Left ventricle myocardium inferior (tissue), 1 donor: ENCODE results near the gene PTPRT. TPM values are rescaled to one million over a fixed set of nuclear protein-coding genes. Genes with fewer than 3 reads are reported as not detected.

ENCODE experiments used
- DNase-seq: peaks from one replicate; pipeline ENCODE4 v3.0.0-alpha.2; 2020
- H3K27ac ChIP-seq: fragments of 200-600 bp; replicated peaks from 2 replicates; pipeline ENCODE4 v1.8.0; 2021
- H3K27me3 ChIP-seq: fragments of 200-600 bp; 2 replicates; pipeline ENCODE4 v1.8.0; 2021; ENCODE audit warnings: low read depth
- H3K36me3 ChIP-seq: fragments of 200-600 bp; 2 replicates; pipeline ENCODE4 v1.8.0; 2021
- H3K4me1 ChIP-seq: fragments of 200-600 bp; 2 replicates; pipeline ENCODE4 v1.8.0; 2021
- H3K4me3 ChIP-seq: fragments of 200-600 bp; 2 replicates; pipeline ENCODE4 v1.8.0; 2021; ENCODE audit warnings: mild to moderate bottlenecking, moderate library complexity
- H3K9me3 ChIP-seq: fragments of 200-600 bp; replicated peaks from 2 replicates; pipeline ENCODE4 v1.8.0; 2021
- intact Hi-C: fragments of 100-400 bp; cut with micrococcal nuclease; formaldehyde crosslinking; loops from one replicate; pipeline ENCODE4 v1.11.0; 2022
- total RNA-seq: library from RNA; stranded (reverse); fragmentation: NEBNext Ultra II Directional; extraction: Animal tissue kit (Norgen Biotek cat#: 25700); gene quantifications from one replicate; pipeline ENCODE4 v1.2.1, GENCODE V29; 2021
- TF ChIP-seq, protein P1 (sequence below): fragments of 200-600 bp; IDR thresholded peaks from 2 replicates; pipeline ENCODE4 v1.8.0; 2021; ENCODE audit warnings: antibody characterized with exemption, mild to moderate bottlenecking, borderline replicate concordance
- donor health status: DM: no; HTN: yes; CAD: no; lungs with severe emphysema.

The PTPRT gene
- total RNA-seq, 1 donor from 2014 or later, result 0.08 TPM

DNA sequence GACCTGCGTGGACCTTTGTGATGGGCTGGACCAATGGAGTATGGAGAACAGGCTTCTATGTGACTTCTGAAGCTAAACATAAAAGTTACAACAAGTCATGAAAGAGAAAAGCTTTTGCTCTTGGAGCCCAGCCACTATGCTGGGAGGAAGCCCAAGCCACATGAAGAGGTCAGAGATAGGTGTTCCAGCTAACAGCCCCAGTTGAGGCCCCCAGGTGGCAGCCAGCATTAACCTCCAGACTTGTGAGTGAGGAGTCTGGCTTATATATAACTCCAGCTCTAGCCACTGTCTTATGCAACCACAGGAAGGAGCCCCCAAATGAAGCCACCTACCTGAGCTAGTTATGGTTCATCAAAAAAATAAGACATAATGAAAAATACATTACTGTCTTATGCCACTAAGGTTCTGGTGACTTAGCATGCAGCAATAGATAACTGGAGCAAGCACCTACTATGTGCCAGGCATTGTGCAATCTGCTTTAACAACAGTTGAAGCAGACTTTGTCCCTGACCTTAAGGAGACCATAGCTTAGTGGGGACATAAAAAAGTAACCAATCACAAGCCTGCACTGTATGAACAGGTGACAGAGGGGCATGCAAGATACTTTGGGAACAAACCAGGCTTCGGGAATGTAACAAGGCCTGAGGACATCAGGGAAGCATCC, 599.6 kb downstream of the PTPRT start:
- TF ChIP-seq, protein P1, sequence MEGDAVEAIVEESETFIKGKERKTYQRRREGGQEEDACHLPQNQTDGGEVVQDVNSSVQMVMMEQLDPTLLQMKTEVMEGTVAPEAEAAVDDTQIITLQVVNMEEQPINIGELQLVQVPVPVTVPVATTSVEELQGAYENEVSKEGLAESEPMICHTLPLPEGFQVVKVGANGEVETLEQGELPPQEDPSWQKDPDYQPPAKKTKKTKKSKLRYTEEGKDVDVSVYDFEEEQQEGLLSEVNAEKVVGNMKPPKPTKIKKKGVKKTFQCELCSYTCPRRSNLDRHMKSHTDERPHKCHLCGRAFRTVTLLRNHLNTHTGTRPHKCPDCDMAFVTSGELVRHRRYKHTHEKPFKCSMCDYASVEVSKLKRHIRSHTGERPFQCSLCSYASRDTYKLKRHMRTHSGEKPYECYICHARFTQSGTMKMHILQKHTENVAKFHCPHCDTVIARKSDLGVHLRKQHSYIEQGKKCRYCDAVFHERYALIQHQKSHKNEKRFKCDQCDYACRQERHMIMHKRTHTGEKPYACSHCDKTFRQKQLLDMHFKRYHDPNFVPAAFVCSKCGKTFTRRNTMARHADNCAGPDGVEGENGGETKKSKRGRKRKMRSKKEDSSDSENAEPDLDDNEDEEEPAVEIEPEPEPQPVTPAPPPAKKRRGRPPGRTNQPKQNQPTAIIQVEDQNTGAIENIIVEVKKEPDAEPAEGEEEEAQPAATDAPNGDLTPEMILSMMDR, result no peak
- H3K27ac ChIP-seq, result no peak overlapping the region
- intact Hi-C loops, result no loop called here

DNA sequence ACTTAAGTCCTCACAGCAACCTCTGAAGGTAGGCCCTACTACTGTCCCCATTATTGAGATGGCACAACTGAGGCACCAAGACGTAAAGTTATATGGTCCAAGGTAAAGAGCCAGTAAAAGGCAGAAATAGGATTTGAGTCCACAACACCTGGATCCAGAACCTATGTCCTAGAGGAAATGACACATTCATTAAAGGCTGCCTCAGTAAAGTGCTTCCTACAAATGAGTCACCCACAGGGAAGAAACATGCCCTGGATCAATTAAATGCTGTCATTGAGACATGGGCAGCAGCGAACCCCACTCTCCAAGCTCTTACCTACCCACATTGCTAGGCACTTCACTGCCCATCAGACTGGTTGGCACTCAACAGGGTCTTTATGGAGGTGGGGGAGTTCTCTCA, 600.9 kb downstream of the PTPRT start:
- H3K9me3 ChIP-seq, result no peaks in the 10 kb centered on the region
- intact Hi-C loops, result no loop called here
- no peak for DNase-seq
- no peaks in the 10 kb centered on the region for H3K36me3 ChIP-seq
- H3K4me3 ChIP-seq, result no peak overlapping the region
- H3K27me3 ChIP-seq, result peaks cover 12% of the 10 kb centered on the region
- H3K27ac ChIP-seq, result no peak overlapping the region
- TF ChIP-seq, protein P1, result no peak
- H3K4me1 ChIP-seq, result no peaks in the 10 kb centered on the region

More for the DNA sequence above, 599.6 kb downstream of the PTPRT start:
- Histone ChIP-seq H3K4me1 (no peaks in the 10 kb centered on the region), H3K36me3 (no peaks in the 10 kb centered on the region), H3K4me3 (no peak overlapping the region), H3K27me3 (peaks cover 12% of the 10 kb centered on the region), H3K9me3 (no peaks in the 10 kb centered on the region)
- no peak for DNase-seq

DNA sequence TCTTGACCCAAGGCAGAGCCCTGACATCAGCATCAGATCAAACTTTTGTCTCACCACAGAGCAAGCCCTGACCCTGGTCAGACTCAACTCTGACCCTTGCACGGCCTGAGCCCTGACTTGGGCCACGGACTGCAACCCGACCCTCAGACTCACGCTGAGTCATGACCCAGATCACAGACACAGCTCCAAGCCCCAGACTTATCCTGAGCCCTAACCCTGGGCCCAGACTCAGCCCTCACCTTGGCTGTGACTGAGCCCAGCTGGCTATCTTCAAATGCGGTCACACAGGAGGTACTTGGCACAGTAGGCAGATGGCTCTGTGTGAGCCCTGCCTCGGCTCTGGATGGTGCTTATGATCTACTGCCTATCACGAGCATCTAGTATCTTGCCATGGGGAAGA, 602.3 kb downstream of the PTPRT start:
- no peak overlapping the region for H3K4me3 ChIP-seq
- H3K27ac ChIP-seq, result no peak overlapping the region
- no peak for DNase-seq
- no peaks in the 10 kb centered on the region for H3K9me3 ChIP-seq
- no peaks in the 10 kb centered on the region for H3K36me3 ChIP-seq
- peaks cover 12% of the 10 kb centered on the region for H3K27me3 ChIP-seq
- no peaks in the 10 kb centered on the region for H3K4me1 ChIP-seq
- TF ChIP-seq, protein P1, result no peak
- intact Hi-C loops, result no loop called here

DNA sequence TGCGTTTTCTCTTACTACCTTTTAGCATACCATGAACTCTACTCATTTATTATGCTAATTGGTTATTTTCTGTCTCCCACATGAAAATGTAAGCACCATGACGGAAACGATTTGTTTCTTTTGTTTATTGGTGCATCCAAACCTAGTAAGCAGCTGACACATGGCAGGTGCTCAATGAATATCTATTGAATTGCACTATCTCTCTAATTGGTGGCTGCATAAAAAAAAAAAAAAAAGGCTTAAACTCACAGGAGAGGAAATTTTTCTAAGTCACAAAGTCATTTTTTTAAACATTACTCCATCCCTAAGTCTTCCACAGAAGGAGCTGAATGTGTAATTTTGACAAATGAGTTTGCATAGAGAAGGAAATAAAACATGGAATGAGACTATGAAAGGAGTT, 608.4 kb downstream of the PTPRT start:
- DNase-seq, result no peak
- Histone ChIP-seq H3K36me3 (no peaks in the 10 kb centered on the region), H3K9me3 (no peaks in the 10 kb centered on the region), H3K4me1 (no peaks in the 10 kb centered on the region), H3K27me3 (no peaks in the 10 kb centered on the region), H3K27ac (no peak overlapping the region), H3K4me3 (no peak overlapping the region)
- intact Hi-C loops, result no loop called here
- TF ChIP-seq, protein P1, result no peak

DNA sequence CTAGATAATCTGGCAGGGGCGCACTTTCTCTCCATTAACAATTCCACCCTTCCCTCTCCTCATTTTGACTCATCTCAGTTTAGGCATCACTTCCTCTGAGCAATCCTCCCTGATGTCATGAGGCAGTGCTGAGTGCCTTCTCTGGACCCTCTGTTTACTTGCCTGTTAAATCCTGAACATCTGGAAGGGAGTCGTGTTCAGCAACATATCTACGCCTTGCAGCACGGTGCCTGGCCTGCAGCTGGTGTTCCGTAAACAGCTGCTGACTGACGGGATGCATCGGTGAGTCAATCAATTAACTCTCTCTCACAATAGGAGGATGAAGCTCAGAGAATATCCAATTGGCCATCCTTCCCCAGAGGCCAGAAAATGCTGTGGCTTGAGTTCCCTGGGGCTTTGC, 613.5 kb downstream of the PTPRT start:
- Histone ChIP-seq H3K9me3 (peaks cover 17% of the 10 kb centered on the region), H3K36me3 (no peaks in the 10 kb centered on the region), H3K4me3 (no peak overlapping the region), H3K4me1 (no peaks in the 10 kb centered on the region), H3K27me3 (no peaks in the 10 kb centered on the region), H3K27ac (no peak overlapping the region)
- no peak for DNase-seq
- intact Hi-C loops, result no loop called here
- TF ChIP-seq, protein P1, result no peak
